Measurements from ENCODE around the gene NELFA. TPM values are rescaled to one million over a fixed set of nuclear protein-coding genes. Genes with fewer than 3 reads are reported as not detected.

NELFA gene
- total RNA-seq, 1 experiment from 2014 or later = 55.0 TPM

- no peaks in the 10 kb centered on the region for H3K4me1 ChIP-seq (ENCODE audit: insufficient read depth, low read length)
- H3K23me2 ChIP-seq (ENCODE audit: insufficient read length, low read depth, low read length, poor library complexity, severe bottlenecking) = no peaks in the 10 kb centered on the region
- peaks cover 27 to 67% (median 65%) of the 10 kb centered on the region in 3 experiments; a peak in 6 of 7 replicates for H3K36me3 Mint-ChIP-seq (ENCODE audit: insufficient read depth in 1 of 3, low read depth in 3 of 3)
- no peak overlapping the region for H4K5ac ChIP-seq (ENCODE audit: insufficient read length, low read depth, low read length)
- H3K23ac ChIP-seq (ENCODE audit: insufficient read length, low read depth, low read length) = no peak overlapping the region
- no peak overlapping the region for H3K18ac ChIP-seq (ENCODE audit: insufficient read length, low read depth, low read length)
- no peak overlapping the region for H4K91ac ChIP-seq (ENCODE audit: insufficient read length, low read depth, low read length)
- no peak for TF ChIP-seq CTCF (conservative IDR thresholded peaks at IDR 0.05)
- H3K56ac ChIP-seq (ENCODE audit: insufficient read length, low read depth, low read length) = no peak overlapping the region
- no peak overlapping the region for H3K4me3 Mint-ChIP-seq
- H3K27ac ChIP-seq (ENCODE audit: insufficient read length, low read depth, low read length) = no peak overlapping the region
- no peak overlapping the region for H2AK5ac ChIP-seq (ENCODE audit: insufficient read length, low read length)
- no peak overlapping the region for H3K9ac ChIP-seq (ENCODE audit: extremely low read depth, insufficient read length, low read length)
- no peak overlapping the region for H2BK12ac ChIP-seq (ENCODE audit: insufficient read length, low read depth, low read length)
- no peaks in the 10 kb centered on the region for H3K9me3 Mint-ChIP-seq
- no peaks in the 10 kb centered on the region for H3K9me3 ChIP-seq (ENCODE audit: control insufficient read depth, low read depth, low read length)
- H3T11ph ChIP-seq (ENCODE audit: low read length) = no peak overlapping the region
- no peaks in the 10 kb centered on the region for H3K79me1 ChIP-seq (ENCODE audit: insufficient read depth, low read depth, low read length, poor library complexity, severe bottlenecking)
- no peak for DNase-seq
- H3K79me2 ChIP-seq (ENCODE audit: insufficient read depth, low read length) = no peaks in the 10 kb centered on the region
- H4K20me1 ChIP-seq (ENCODE audit: control insufficient read depth, insufficient read depth, insufficient read length) = no peaks in the 10 kb centered on the region
- H3K4me1 Mint-ChIP-seq = no peaks in the 10 kb centered on the region
- no peak overlapping the region for H3K4ac ChIP-seq (ENCODE audit: low read depth, low read length)
- H3K27ac Mint-ChIP-seq = no peak overlapping the region
- H2BK15ac ChIP-seq (ENCODE audit: low read depth, low read length) = no peak overlapping the region
- H2AFZ ChIP-seq (ENCODE audit: low read length) = no peak overlapping the region
- no peaks in the 10 kb centered on the region for H3K27me3 Mint-ChIP-seq (ENCODE audit: low read depth)
- no peak overlapping the region for H2BK120ac ChIP-seq (ENCODE audit: low read depth, low read length, poor library complexity, severe bottlenecking)
- no peak overlapping the region for H2BK5ac ChIP-seq (ENCODE audit: insufficient read length, low read length)
- no peak overlapping the region for H4K8ac ChIP-seq (replicated peaks; ENCODE audit: insufficient read length, low read depth, low read length)
- no peak overlapping the region for H3K4me2 ChIP-seq (ENCODE audit: insufficient read depth, insufficient read length, low read length)
- WGBS (ENCODE audit: extremely low coverage, insufficient read length, low lambda C conversion rate) = no CpG with 5 or more reads among the region's 9 CpGs
- H3K14ac ChIP-seq (ENCODE audit: insufficient read depth, low read length) = no peak overlapping the region
- no peak overlapping the region for H2BK20ac ChIP-seq (ENCODE audit: low read depth, low read length, poor library complexity, severe bottlenecking)
- no peaks in the 10 kb centered on the region for H3K27me3 ChIP-seq (ENCODE audit: insufficient read depth, low read length)
Measured at GRCh38 chr4:1953335-1953734, 55.4 kb downstream of the NELFA start.

All from H9 (cell line).